ENCODE data around the gene HIVEP3. TPM values are rescaled to one million over a fixed set of nuclear protein-coding genes. Genes with fewer than 3 reads are reported as not detected.

HIVEP3 gene
- total RNA-seq, 1 experiment from 2014 or later: 1.4 TPM

- no peak overlapping the region for H2BK20ac ChIP-seq (ENCODE audit: low read depth, low read length, poor library complexity, severe bottlenecking)
- H4K20me1 ChIP-seq (ENCODE audit: control insufficient read depth, insufficient read depth, insufficient read length): no peaks in the 10 kb centered on the region
- H4K91ac ChIP-seq (ENCODE audit: insufficient read length, low read depth, low read length): no peak overlapping the region
- H2AFZ ChIP-seq (ENCODE audit: low read length): no peak overlapping the region
- no peak for DNase-seq
- no CpG with 5 or more reads among the region's 10 CpGs for WGBS (ENCODE audit: extremely low coverage, insufficient read length, low lambda C conversion rate)
- Mint-ChIP-seq H3K4me1 (peaks cover 0 to 5% of the 10 kb centered on the region in 2 experiments; a peak in 2 of 4 replicates), H3K9me3 (no peaks in the 10 kb centered on the region; a peak in 1 of 5 replicates), H3K27ac (no peak overlapping the region; a peak in 1 of 7 replicates), H3K36me3 (ENCODE audit: insufficient read depth in 1 of 3, low read depth in 3 of 3) (no peaks in the 10 kb centered on the region), H3K27me3 (ENCODE audit: low read depth) (peaks cover 2% of the 10 kb centered on the region), H3K4me3 (no peak overlapping the region; a peak in 1 of 5 replicates)
- no peak overlapping the region for H3K27ac ChIP-seq (ENCODE audit: insufficient read length, low read depth, low read length)
- H3K79me1 ChIP-seq (ENCODE audit: insufficient read depth, low read depth, low read length, poor library complexity, severe bottlenecking): no peaks in the 10 kb centered on the region
- H3K4ac ChIP-seq (ENCODE audit: low read depth, low read length): no peak overlapping the region
- no peak overlapping the region for H3K56ac ChIP-seq (ENCODE audit: insufficient read length, low read depth, low read length)
- no peak overlapping the region for H2AK5ac ChIP-seq (ENCODE audit: insufficient read length, low read length)
- H3K4me2 ChIP-seq (ENCODE audit: insufficient read depth, insufficient read length, low read length): no peak overlapping the region
- TF ChIP-seq CTCF (conservative IDR thresholded peaks at IDR 0.05): no peak
- no peak overlapping the region for H3K18ac ChIP-seq (ENCODE audit: insufficient read length, low read depth, low read length)
- H3K9me3 ChIP-seq (ENCODE audit: control insufficient read depth, low read depth, low read length): no peaks in the 10 kb centered on the region
- H3T11ph ChIP-seq (ENCODE audit: low read length): no peak overlapping the region
- H3K14ac ChIP-seq (ENCODE audit: insufficient read depth, low read length): no peak overlapping the region
- no peaks in the 10 kb centered on the region for H3K23me2 ChIP-seq (ENCODE audit: insufficient read length, low read depth, low read length, poor library complexity, severe bottlenecking)
- H2BK120ac ChIP-seq (ENCODE audit: low read depth, low read length, poor library complexity, severe bottlenecking): no peak overlapping the region
- no peak overlapping the region for H3K23ac ChIP-seq (ENCODE audit: insufficient read length, low read depth, low read length)
- no peak overlapping the region for H4K8ac ChIP-seq (replicated peaks; ENCODE audit: insufficient read length, low read depth, low read length)
- no peaks in the 10 kb centered on the region for H3K27me3 ChIP-seq (ENCODE audit: insufficient read depth, low read length)
- H4K5ac ChIP-seq (ENCODE audit: insufficient read length, low read depth, low read length): no peak overlapping the region
- H3K79me2 ChIP-seq (ENCODE audit: insufficient read depth, low read length): no peaks in the 10 kb centered on the region
- H3K9ac ChIP-seq (ENCODE audit: extremely low read depth, insufficient read length, low read length): no peak overlapping the region
- H2BK15ac ChIP-seq (ENCODE audit: low read depth, low read length): no peak overlapping the region
- no peak overlapping the region for H2BK12ac ChIP-seq (ENCODE audit: insufficient read length, low read depth, low read length)
- no peak overlapping the region for H2BK5ac ChIP-seq (ENCODE audit: insufficient read length, low read length)
- H3K4me1 ChIP-seq (ENCODE audit: insufficient read depth, low read length): no peaks in the 10 kb centered on the region
These were observed 309.4 kb downstream of the HIVEP3 start for GRCh38 chr1:41609166-41609883.

Measured in H9 (cell line).